Panc1 (cell line): Measurements from ENCODE around the gene PDE4B. TPM values are rescaled to one million over a fixed set of nuclear protein-coding genes. Genes with fewer than 3 reads are reported as not detected.
"Not testable (repeated sequence)": the region's sequence is repeated elsewhere in the genome, so short reads cannot be mapped to it uniquely, and the experiment has no call there.

ENCODE experiments used
- ATAC-seq: fragments of 200-7000 bp; cut with Tn5 transposase; 2 replicates; pipeline ENCODE4 v1.9.1; 2020; ENCODE audit warnings: mild to moderate bottlenecking, moderate library complexity
- BruUV-seq: library from RNA; stranded (reverse); fragments of 400-500 nt; replicated peaks from 2 replicates; lab custom pipeline; 2021; lab: Mats Ljungman, UMichigan
- CTCF ChIA-PET: fragments of 300-600 bp; sonication (Branson Sonifier 250); formaldehyde crosslinking; loops from one replicate; lab custom pipeline; 2022; ENCODE audit warnings: antibody characterized with exemption; lab: Charles Lee
- POLR2A ChIA-PET: fragments of 300-600 bp; sonication (Branson Sonifier 250); formaldehyde crosslinking; loops from one replicate; lab custom pipeline; 2022; ENCODE audit warnings: antibody characterized with exemption; lab: Charles Lee
- DNase-seq: peaks from one replicate; pipeline ENCODE4 v3.0.0-alpha.2; 2010; ENCODE audit warnings: low read depth, low spot score
- H3K27ac ChIP-seq: 2 replicates; pipeline ENCODE4 v1.5.1; 2011; ENCODE audit warnings: mild to moderate bottlenecking, low read length, inconsistent platforms
- H3K27me3 ChIP-seq: fragments of 200-500 bp; sonication (Bioruptor generic); 2 replicates; pipeline ENCODE4 v1.6.0; 2014; ENCODE audit warnings: low read length, inconsistent platforms; ENCODE audit not compliant: control insufficient read depth, insufficient read depth
- H3K36me3 ChIP-seq: fragments of 200-500 bp; sonication (Bioruptor generic); 2 replicates; pipeline ENCODE4 v1.5.1; 2014; ENCODE audit warnings: inconsistent platforms, mild to moderate bottlenecking, low read length, moderate library complexity; ENCODE audit not compliant: control insufficient read depth, insufficient read depth
- H3K4me1 ChIP-seq: 2 replicates; pipeline ENCODE4 v1.5.1; 2011; ENCODE audit warnings: inconsistent platforms, mild to moderate bottlenecking, low read length, moderate library complexity; ENCODE audit not compliant: control insufficient read depth, insufficient read depth
- H3K4me3 ChIP-seq, 2 experiments: 2 replicates each; pipeline ENCODE4 v1.5.1; 2011 to 2012; ENCODE audit warnings: low read depth in 2 of 2, low read length in 2 of 2, mild to moderate bottlenecking in 2 of 2, inconsistent platforms in 1 of 2, moderate library complexity in 1 of 2
- H3K9me3 ChIP-seq: fragments of 200-500 bp; sonication (Bioruptor generic); 2 replicates; pipeline ENCODE4 v1.5.1; 2014; ENCODE audit warnings: low read depth, mild to moderate bottlenecking, inconsistent platforms, low read length, moderate library complexity; ENCODE audit not compliant: control insufficient read depth, insufficient read depth
- POLR2AphosphoS5 ChIP-seq: IDR thresholded peaks from 2 replicates; pipeline ENCODE4 v1.6.1; 2012; ENCODE audit warnings: mild to moderate bottlenecking, low read depth, low read length, moderate library complexity
- SIN3A ChIP-seq: IDR thresholded peaks from 2 replicates; pipeline ENCODE4 v1.6.1; 2012; ENCODE audit warnings: low read depth, mild to moderate bottlenecking, low read length, moderate library complexity, borderline replicate concordance; ENCODE audit not compliant: insufficient read depth
- TCF7L2 ChIP-seq: IDR thresholded peaks from 2 replicates; pipeline ENCODE4 v1.6.1; 2011; ENCODE audit warnings: mild to moderate bottlenecking, low read depth, low read length, inconsistent platforms
- in situ Hi-C: cut with HindIII; loops from 2 replicates; pipeline ENCODE4 v1.10.0; 2016; ENCODE audit warnings: low sequenced_read_pairs, low pct_unique_long_range_greater_than_20kb
- intact Hi-C: fragments of 100-400 bp; cut with micrococcal nuclease; formaldehyde crosslinking; loops from one replicate; pipeline ENCODE4 v1.10.0; 2022; ENCODE audit not compliant: unreplicated experiment
- total RNA-seq: library from RNA; stranded (reverse); gene quantifications from one replicate; pipeline ENCODE4 v1.2.1, GENCODE V29; 2021; ENCODE audit not compliant: unreplicated experiment
- TF ChIP-seq, protein P1 (sequence below), 2 experiments: IDR thresholded peaks; 2 replicates each; pipeline ENCODE4 v1.6.1; 2011 to 2012; ENCODE audit warnings: low read depth in 2 of 2, control low read depth in 1 of 2, low read length in 1 of 2, mild to moderate bottlenecking in 1 of 2, moderate library complexity in 1 of 2; ENCODE audit not compliant: insufficient read depth in 1 of 2
- TF ChIP-seq, protein P2 (sequence below): fragments of 450-650 bp; IDR thresholded peaks from 2 replicates; pipeline ENCODE4 v1.5.1; 2017; ENCODE audit warnings: mild to moderate bottlenecking

The PDE4B gene
- total RNA-seq, 1 experiment from 2014 or later, result 0.26 TPM

GRCh38 chr1:66090859-66091457 lies 298.3 kb downstream of the PDE4B start:
- ATAC-seq (no peak), DNase-seq (no peak)
- intact Hi-C loops, result no loop called here
- ChIA-PET POLR2A (no interaction called here), CTCF (no interaction called here)
- H3K4me1 ChIP-seq, result no peaks in the 10 kb centered on the region; the same call in 1 of the 2 replicates
- H3K4me3 ChIP-seq, result no peak overlapping the region
- no peaks in the 10 kb centered on the region for H3K9me3 ChIP-seq
- H3K27ac ChIP-seq, result no peak overlapping the region
- no TSS peak for BruUV-seq
- TF ChIP-seq SIN3A (no peak), POLR2AphosphoS5 (no peak), TCF7L2 (no peak)
- TF ChIP-seq, protein P1, sequence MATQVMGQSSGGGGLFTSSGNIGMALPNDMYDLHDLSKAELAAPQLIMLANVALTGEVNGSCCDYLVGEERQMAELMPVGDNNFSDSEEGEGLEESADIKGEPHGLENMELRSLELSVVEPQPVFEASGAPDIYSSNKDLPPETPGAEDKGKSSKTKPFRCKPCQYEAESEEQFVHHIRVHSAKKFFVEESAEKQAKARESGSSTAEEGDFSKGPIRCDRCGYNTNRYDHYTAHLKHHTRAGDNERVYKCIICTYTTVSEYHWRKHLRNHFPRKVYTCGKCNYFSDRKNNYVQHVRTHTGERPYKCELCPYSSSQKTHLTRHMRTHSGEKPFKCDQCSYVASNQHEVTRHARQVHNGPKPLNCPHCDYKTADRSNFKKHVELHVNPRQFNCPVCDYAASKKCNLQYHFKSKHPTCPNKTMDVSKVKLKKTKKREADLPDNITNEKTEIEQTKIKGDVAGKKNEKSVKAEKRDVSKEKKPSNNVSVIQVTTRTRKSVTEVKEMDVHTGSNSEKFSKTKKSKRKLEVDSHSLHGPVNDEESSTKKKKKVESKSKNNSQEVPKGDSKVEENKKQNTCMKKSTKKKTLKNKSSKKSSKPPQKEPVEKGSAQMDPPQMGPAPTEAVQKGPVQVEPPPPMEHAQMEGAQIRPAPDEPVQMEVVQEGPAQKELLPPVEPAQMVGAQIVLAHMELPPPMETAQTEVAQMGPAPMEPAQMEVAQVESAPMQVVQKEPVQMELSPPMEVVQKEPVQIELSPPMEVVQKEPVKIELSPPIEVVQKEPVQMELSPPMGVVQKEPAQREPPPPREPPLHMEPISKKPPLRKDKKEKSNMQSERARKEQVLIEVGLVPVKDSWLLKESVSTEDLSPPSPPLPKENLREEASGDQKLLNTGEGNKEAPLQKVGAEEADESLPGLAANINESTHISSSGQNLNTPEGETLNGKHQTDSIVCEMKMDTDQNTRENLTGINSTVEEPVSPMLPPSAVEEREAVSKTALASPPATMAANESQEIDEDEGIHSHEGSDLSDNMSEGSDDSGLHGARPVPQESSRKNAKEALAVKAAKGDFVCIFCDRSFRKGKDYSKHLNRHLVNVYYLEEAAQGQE (IDR thresholded peaks at IDR 0.05; ENCODE audit: insufficient read depth in 1 of 2, low read depth in 2 of 2, low read length in 1 of 2), result no peak
- TF ChIP-seq, protein P2, sequence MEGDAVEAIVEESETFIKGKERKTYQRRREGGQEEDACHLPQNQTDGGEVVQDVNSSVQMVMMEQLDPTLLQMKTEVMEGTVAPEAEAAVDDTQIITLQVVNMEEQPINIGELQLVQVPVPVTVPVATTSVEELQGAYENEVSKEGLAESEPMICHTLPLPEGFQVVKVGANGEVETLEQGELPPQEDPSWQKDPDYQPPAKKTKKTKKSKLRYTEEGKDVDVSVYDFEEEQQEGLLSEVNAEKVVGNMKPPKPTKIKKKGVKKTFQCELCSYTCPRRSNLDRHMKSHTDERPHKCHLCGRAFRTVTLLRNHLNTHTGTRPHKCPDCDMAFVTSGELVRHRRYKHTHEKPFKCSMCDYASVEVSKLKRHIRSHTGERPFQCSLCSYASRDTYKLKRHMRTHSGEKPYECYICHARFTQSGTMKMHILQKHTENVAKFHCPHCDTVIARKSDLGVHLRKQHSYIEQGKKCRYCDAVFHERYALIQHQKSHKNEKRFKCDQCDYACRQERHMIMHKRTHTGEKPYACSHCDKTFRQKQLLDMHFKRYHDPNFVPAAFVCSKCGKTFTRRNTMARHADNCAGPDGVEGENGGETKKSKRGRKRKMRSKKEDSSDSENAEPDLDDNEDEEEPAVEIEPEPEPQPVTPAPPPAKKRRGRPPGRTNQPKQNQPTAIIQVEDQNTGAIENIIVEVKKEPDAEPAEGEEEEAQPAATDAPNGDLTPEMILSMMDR, result no peak
- in situ Hi-C loops, result no loop called here
- no peaks in the 10 kb centered on the region for H3K27me3 ChIP-seq
- no peaks in the 10 kb centered on the region for H3K36me3 ChIP-seq

DNA sequence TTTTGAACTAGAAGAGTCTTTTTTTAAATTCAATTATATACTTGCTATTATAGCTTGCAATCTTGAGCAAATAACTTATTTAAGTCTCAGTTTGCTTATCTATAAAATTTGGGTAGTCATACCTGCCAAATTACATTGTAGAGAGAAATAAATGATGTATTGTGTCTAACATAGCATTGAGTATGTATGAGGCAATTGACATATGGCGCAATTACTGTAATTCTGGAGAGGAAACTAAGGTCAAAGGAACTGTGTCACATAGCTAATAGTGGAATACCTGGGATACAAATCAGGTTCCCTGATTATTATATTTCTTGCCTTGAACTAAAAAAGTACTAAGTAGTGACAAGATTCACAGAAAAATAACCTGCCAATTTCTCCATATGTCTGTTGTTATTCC lies 302.5 kb downstream of the PDE4B start:
- Histone ChIP-seq H3K9me3 (no peaks in the 10 kb centered on the region), H3K4me1 (no peaks in the 10 kb centered on the region), H3K27ac (no peak overlapping the region), H3K27me3 (no peaks in the 10 kb centered on the region), H3K4me3 (no peak overlapping the region), H3K36me3 (no peaks in the 10 kb centered on the region)
- TF ChIP-seq, protein P2, result no peak
- TF ChIP-seq SIN3A (no peak), POLR2AphosphoS5 (no peak), TCF7L2 (no peak)
- TF ChIP-seq, protein P1 (IDR thresholded peaks at IDR 0.05; ENCODE audit: insufficient read depth in 1 of 2, low read depth in 2 of 2, low read length in 1 of 2), result no peak
- ATAC-seq (no peak), DNase-seq (no peak)
- in situ Hi-C loops, result no loop called here
- intact Hi-C loops, result no loop called here
- ChIA-PET CTCF (no interaction called here), POLR2A (no interaction called here)
- BruUV-seq, result no TSS peak

DNA sequence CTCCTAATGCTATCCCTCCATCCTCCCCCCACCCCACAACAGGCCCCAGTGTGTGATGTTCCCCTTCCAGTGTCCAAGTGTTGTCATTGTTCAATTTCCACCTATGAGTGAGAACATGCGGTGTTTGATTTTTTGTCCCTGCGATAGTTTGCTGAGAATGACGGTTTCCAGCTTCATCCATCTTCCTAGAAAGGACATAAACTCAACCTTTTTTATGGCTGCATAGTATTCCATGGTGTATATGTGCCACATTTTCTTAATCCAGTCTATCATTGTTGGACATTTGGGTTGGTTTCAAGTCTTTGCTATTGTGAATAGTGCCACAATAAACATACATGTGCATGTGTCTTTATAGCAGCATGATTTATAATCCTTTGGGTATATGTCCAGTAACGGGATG lies 308.3 kb downstream of the PDE4B start:
- CTCF ChIA-PET, H3K27me3 ChIP-seq, POLR2A ChIA-PET, H3K36me3 ChIP-seq, H3K27ac ChIP-seq, H3K4me3 ChIP-seq, DNase-seq, H3K9me3 ChIP-seq, H3K4me1 ChIP-seq, ATAC-seq, intact Hi-C loops, BruUV-seq, in situ Hi-C loops: not testable (repeated sequence)
